Transverse colon (tissue), 4 donors: ENCODE results near the gene FGGY. TPM values are rescaled to one million over a fixed set of nuclear protein-coding genes. Genes with fewer than 3 reads are reported as not detected.

Source experiments
- DNase-seq: peaks from one replicate; pipeline ENCODE4 v3.0.0-alpha.2; 2019
- H3K27ac ChIP-seq, 4 donors: fragments of 200-600 bp; sonication (generic); 2 replicates each; pipeline ENCODE4 v1.5.1; 2016 to 2018; ENCODE audit warnings: inconsistent platforms in 4 of 4
- H3K27me3 ChIP-seq: fragments of 200-600 bp; sonication (generic); 2 replicates; pipeline ENCODE4 v1.5.1; 2017; ENCODE audit warnings: inconsistent platforms
- H3K36me3 ChIP-seq, 4 donors: fragments of 200-600 bp; sonication (generic); 2 replicates each; pipeline ENCODE4 v1.5.1; 2017 to 2019; ENCODE audit warnings: inconsistent platforms in 4 of 4
- H3K4me1 ChIP-seq, 4 donors: fragments of 200-600 bp; sonication (generic); 2 replicates each; pipeline ENCODE4 v1.5.1; 2017 to 2020; ENCODE audit warnings: inconsistent platforms in 4 of 4
- H3K4me3 ChIP-seq, 4 donors: fragments of 200-600 bp; sonication (generic); 1 replicate in 1 of 4; 2 replicates in 3 of 4; pipeline versions ENCODE4 v1.5.1 to v1.6.1; 2017 to 2019; ENCODE audit warnings: inconsistent platforms in 4 of 4
- H3K9me3 ChIP-seq, 2 donors: fragments of 200-600 bp; sonication (generic); 2 replicates each; pipeline ENCODE4 v1.5.1; 2017 to 2019; ENCODE audit warnings: inconsistent platforms in 2 of 2
- EP300 ChIP-seq: sonication (generic); formaldehyde crosslinking; IDR thresholded peaks from one replicate; pipeline ENCODE4 v1.6.1; 2017; ENCODE audit warnings: antibody characterized with exemption, low read depth
- POLR2A ChIP-seq: fragments of 450-650 bp; IDR thresholded peaks from one replicate; pipeline ENCODE4 v1.6.1; 2016; ENCODE audit warnings: antibody characterized with exemption, mild to moderate bottlenecking, moderate library complexity
- POLR2AphosphoS5 ChIP-seq, 3 donors: sonication (generic); formaldehyde crosslinking; IDR thresholded peaks; one replicate each; pipeline ENCODE4 v1.6.1; 2016; ENCODE audit warnings: antibody characterized with exemption in 3 of 3
- WGBS, 2 donors: methylation state at CpG; one replicate each; pipeline ENCODE4 v1.1.5; 2018; ENCODE audit warnings: low coverage in 1 of 2; 5-methylcytosine and 5-hydroxymethylcytosine counted together
- in situ Hi-C, 4 donors: fragments of 200-750 bp; cut with MboI; loops; one replicate each; pipeline versions ENCODE4 v1.15.0 to v1.15.1; 2017; ENCODE audit warnings: low sequenced_read_pairs in 3 of 4, low pct_ligation_motif_present in 1 of 4, low pct_unique_long_range_greater_than_20kb in 1 of 4
- intact Hi-C: fragments of 100-400 bp; cut with DNase I; formaldehyde crosslinking; loops from one replicate; pipeline ENCODE4 v1.15.1; 2023; ENCODE audit warnings: low total_unique reads
- total RNA-seq, 4 donors: library from RNA; depleted of rRNA; stranded (reverse); fragments of >200 nt; gene quantifications; one replicate each; pipeline ENCODE4 v1.1.0, GENCODE V29; 2016
- TF ChIP-seq, protein P1 (sequence below), 5 experiments: fragments of 200-600 bp in 3 of 5; fragments of 450-650 bp in 2 of 5; sonication (generic) in 3 of 5; IDR thresholded peaks; 1 replicate in 2 of 5; 2 replicates in 3 of 5; pipeline ENCODE4 v1.5.1; 2016 to 2017; ENCODE audit warnings: antibody characterized with exemption in 5 of 5, inconsistent platforms in 3 of 5, mild to moderate bottlenecking in 2 of 5, moderate library complexity in 1 of 5

The FGGY gene
- total RNA-seq, 4 donors from 2014 or later, result 18.2 to 97.7 (median 27.1) TPM

DNA sequence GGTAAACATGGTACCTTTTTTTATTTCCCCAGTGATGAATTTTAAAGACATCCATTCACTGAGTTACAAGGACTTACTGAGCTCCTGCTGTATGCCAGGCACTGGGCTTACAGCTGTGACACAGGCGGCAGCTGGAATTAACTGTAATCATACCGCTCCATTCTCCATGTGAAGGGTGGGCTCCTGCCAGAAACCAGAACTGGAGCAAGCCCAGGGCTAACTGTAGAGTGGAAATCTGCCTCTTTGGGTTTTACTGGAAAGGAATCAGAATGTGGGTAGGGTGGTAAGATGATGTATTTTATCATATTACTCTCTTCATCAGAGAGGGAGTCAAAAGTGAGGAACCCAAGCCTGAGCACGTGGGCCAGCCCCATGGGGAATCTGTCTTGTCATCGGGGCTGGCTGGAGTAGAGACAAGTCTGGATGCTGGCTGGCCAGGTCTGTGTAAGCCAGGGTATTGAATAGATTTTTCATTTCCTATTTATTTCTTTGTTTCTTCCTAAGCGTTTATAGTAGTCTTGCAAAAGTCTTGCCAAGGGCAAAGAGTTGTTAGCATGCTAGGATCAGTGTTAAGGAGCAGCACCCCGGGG is 21.5 kb downstream of the FGGY start:
- intact Hi-C loops, result no loop called here
- in situ Hi-C loops, result loop anchor here in 1 of 4 donors (25.0 kb wide), 1 partner anchor 531 kb away; the partner anchor contains the start of gene JUN
- no peak overlapping the region for H3K27ac ChIP-seq

DNA sequence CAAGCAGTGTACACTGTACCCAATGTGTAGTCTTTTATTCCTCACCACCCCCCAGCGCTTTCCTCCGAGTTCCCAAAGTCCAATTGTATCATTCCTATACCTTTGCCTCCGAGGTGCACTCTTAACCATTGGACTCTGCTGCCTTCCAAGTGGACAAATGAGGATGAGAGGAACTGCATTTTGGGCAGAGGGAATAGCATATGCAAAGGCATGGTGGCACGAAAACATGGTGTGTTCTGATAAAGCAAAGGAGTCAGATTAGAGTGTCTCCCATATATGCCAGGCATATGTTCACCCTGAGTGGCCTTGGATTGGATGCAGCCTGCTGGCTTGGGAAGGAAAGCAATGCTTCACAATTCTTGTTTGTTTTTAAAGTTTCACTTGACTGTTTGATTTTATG is 25.5 kb downstream of the FGGY start:
- peaks cover 0 to 9% (median 0%) of the 10 kb centered on the region in 4 donors for H3K4me1 ChIP-seq
- H3K27ac ChIP-seq, result no peak overlapping the region
- no peaks in the 10 kb centered on the region for H3K36me3 ChIP-seq
- no peak overlapping the region for H3K4me3 ChIP-seq
- intact Hi-C loops, result no loop called here
- in situ Hi-C loops, result loop anchor here in 1 of 4 donors (25.0 kb wide), 1 partner anchor 535 kb away; the partner anchor contains the start of gene JUN
- no peaks in the 10 kb centered on the region for H3K9me3 ChIP-seq
- H3K27me3 ChIP-seq, result no peaks in the 10 kb centered on the region
- DNase-seq, result no peak
- TF ChIP-seq EP300 (no peak), POLR2AphosphoS5 (IDR thresholded peaks at IDR 0.05) (no peak), POLR2A (no peak)
- TF ChIP-seq, protein P1, sequence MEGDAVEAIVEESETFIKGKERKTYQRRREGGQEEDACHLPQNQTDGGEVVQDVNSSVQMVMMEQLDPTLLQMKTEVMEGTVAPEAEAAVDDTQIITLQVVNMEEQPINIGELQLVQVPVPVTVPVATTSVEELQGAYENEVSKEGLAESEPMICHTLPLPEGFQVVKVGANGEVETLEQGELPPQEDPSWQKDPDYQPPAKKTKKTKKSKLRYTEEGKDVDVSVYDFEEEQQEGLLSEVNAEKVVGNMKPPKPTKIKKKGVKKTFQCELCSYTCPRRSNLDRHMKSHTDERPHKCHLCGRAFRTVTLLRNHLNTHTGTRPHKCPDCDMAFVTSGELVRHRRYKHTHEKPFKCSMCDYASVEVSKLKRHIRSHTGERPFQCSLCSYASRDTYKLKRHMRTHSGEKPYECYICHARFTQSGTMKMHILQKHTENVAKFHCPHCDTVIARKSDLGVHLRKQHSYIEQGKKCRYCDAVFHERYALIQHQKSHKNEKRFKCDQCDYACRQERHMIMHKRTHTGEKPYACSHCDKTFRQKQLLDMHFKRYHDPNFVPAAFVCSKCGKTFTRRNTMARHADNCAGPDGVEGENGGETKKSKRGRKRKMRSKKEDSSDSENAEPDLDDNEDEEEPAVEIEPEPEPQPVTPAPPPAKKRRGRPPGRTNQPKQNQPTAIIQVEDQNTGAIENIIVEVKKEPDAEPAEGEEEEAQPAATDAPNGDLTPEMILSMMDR (IDR thresholded peaks at IDR 0.05), result no peak
- 87 to 93% methylated on average over 3 to 4 of the region's 4 CpGs for WGBS, 2 donors

More for the DNA sequence above, 21.5 kb downstream of the FGGY start:
- WGBS, 2 donors, result 82 to 84% methylated on average over 2 to 6 of the region's 6 CpGs
- Histone ChIP-seq H3K4me1 (peaks cover 4 to 34% (median 11%) of the 10 kb centered on the region in 4 donors), H3K36me3 (no peaks in the 10 kb centered on the region), H3K4me3 (no peak overlapping the region), H3K27me3 (no peaks in the 10 kb centered on the region), H3K9me3 (no peaks in the 10 kb centered on the region)
- TF ChIP-seq, protein P1 (IDR thresholded peaks at IDR 0.05), result no peak
- TF ChIP-seq POLR2A (no peak), EP300 (no peak), POLR2AphosphoS5 (IDR thresholded peaks at IDR 0.05) (no peak)
- DNase-seq, result no peak

GRCh38 chr1:59322814-59323213 is 25.9 kb downstream of the FGGY start:
- no peak for DNase-seq
- intact Hi-C loops (no loop called here), in situ Hi-C loops (loop anchor here in 1 of 4 donors (25.0 kb wide), 1 partner anchor 536 kb away; the partner anchor contains the start of gene JUN)
- no peaks in the 10 kb centered on the region for H3K9me3 ChIP-seq
- H3K27ac ChIP-seq, result no peak overlapping the region
- 57 to 79% methylated on average over 2 of the region's 2 CpGs for WGBS, 2 donors
- H3K36me3 ChIP-seq, result no peaks in the 10 kb centered on the region
- TF ChIP-seq, protein P1 (IDR thresholded peaks at IDR 0.05), result no peak
- TF ChIP-seq EP300 (no peak), POLR2AphosphoS5 (IDR thresholded peaks at IDR 0.05) (no peak), POLR2A (no peak)
- H3K4me1 ChIP-seq, result peaks cover 0 to 5% (median 0%) of the 10 kb centered on the region in 4 donors
- no peak overlapping the region for H3K4me3 ChIP-seq
- no peaks in the 10 kb centered on the region for H3K27me3 ChIP-seq

- in situ Hi-C loops, result loop anchor here in 1 of 4 donors (25.0 kb wide), 1 partner anchor 537 kb away; the partner anchor contains the start of gene JUN
- 97 to 98% methylated on average over 3 of the region's 3 CpGs for WGBS, 2 donors
- Histone ChIP-seq H3K4me1 (no peaks in the 10 kb centered on the region), H3K36me3 (no peaks in the 10 kb centered on the region), H3K27me3 (no peaks in the 10 kb centered on the region), H3K9me3 (no peaks in the 10 kb centered on the region), H3K27ac (no peak overlapping the region), H3K4me3 (no peak overlapping the region)
- intact Hi-C loops, result no loop called here
- no peak for TF ChIP-seq POLR2A
- no peak for DNase-seq
Measured at GRCh38 chr1:59323879-59324278, 27.0 kb downstream of the FGGY start.
